ENCODE results near the gene UCK1. TPM values are rescaled to one million over a fixed set of nuclear protein-coding genes. Genes with fewer than 3 reads are reported as not detected.
A peak's percentile ranks its signal among the peaks of the same experiment; 100 is the strongest.

The UCK1 gene
- total and polyA plus RNA-seq, 2 of the 13 experiments (the other 11 are each of a cell fraction or from before 2014, with no cell fraction given), result 11.0 to 24.1 TPM

DNA sequence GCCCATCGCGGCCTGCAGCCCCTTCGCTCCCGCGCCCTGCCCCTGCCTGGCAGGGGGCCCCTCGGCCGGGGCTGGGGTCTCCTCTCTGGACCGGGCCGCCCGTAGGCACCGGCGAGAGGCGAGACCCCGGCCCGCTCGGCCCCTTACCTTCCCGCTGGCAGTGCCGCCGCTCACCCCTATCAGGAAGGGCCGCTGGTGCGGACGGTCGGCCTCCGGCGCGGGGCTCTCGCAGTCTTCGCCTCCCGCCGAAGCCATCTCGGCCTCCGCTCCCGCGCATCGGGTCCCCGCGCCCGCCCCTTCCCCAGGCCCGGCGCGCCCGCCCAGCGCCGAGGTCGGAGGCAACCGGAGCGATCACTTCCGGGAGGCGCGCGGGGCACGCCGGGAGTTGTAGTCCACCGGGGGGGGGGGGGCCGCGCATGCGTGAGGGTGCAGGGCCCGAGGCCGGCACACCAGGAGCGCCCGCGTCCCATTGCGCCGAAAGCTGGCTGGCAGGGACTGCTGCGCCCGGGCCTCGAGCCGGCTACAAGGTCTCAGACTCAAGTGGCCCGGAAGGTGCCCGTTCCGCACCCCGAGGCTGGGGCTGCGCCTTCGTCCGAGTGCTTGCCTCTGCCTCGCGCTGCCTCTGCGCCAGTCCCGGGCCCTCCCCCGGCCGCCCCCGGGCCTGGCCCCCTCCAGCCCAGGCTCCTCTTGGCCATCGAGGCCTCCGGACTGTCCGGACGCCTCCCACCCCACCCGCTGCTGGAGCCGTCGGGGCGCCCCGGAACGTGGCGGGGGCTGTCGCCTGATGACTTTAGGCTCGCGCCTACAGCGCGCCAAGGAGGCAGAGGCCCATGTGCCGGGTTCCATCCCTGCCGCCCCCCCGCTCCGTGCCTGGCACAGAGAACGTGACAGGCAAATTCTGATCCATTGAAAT, at the start of gene UCK1 (continued):
- TF ChIP-seq NFIB (CRISPR knock-in tag; IDR thresholded peaks at IDR 0.05; ENCODE audit: borderline replicate concordance) (no peak), RXRA (CRISPR knock-in tag; IDR thresholded peaks at IDR 0.05) (no peak), ZBTB42 (CRISPR knock-in tag; IDR thresholded peaks at IDR 0.05) (no peak), TGIF2 (CRISPR knock-in tag; IDR thresholded peaks at IDR 0.05) (peak; percentile 38; the same call in 1 of the 2 replicates), PCBP2 (optimal IDR thresholded peaks at IDR 0.05; ENCODE audit: low read depth, low read length, poor library complexity, severe bottlenecking) (no peak), ZSCAN9 (CRISPR knock-in tag; IDR thresholded peaks at IDR 0.05; ENCODE audit: borderline replicate concordance) (no peak), KMT2B (CRISPR knock-in tag; IDR thresholded peaks at IDR 0.05) (no peak), ZFP90 (CRISPR knock-in tag; IDR thresholded peaks at IDR 0.05; ENCODE audit: borderline replicate concordance) (no peak), HOXA7 (CRISPR knock-in tag; IDR thresholded peaks at IDR 0.05) (no peak), RFX3 (CRISPR knock-in tag; IDR thresholded peaks at IDR 0.05) (no peak), MIER2 (CRISPR knock-in tag; IDR thresholded peaks at IDR 0.05) (no peak), AGO1 (IDR thresholded peaks at IDR 0.05; ENCODE audit: low read depth, low read length, poor library complexity, severe bottlenecking) (no peak), ZNF451 (CRISPR knock-in tag; IDR thresholded peaks at IDR 0.05) (no peak), ZNF598 (CRISPR knock-in tag; IDR thresholded peaks at IDR 0.05; ENCODE audit: borderline replicate concordance) (peak; percentile 27; the same call in 1 of the 2 replicates), CCDC6 (CRISPR knock-in tag; IDR thresholded peaks at IDR 0.05) (no peak), NFKB2 (CRISPR knock-in tag; IDR thresholded peaks at IDR 0.05; ENCODE audit: borderline replicate concordance) (no peak; the same call in 1 of the 2 replicates)
- TF ChIP-seq, protein P1, sequence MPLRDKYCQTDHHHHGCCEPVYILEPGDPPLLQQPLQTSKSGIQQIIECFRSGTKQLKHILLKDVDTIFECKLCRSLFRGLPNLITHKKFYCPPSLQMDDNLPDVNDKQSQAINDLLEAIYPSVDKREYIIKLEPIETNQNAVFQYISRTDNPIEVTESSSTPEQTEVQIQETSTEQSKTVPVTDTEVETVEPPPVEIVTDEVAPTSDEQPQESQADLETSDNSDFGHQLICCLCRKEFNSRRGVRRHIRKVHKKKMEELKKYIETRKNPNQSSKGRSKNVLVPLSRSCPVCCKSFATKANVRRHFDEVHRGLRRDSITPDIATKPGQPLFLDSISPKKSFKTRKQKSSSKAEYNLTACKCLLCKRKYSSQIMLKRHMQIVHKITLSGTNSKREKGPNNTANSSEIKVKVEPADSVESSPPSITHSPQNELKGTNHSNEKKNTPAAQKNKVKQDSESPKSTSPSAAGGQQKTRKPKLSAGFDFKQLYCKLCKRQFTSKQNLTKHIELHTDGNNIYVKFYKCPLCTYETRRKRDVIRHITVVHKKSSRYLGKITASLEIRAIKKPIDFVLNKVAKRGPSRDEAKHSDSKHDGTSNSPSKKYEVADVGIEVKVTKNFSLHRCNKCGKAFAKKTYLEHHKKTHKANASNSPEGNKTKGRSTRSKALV (CRISPR knock-in tag; IDR thresholded peaks at IDR 0.05), result no peak
- TF ChIP-seq, protein P2, sequence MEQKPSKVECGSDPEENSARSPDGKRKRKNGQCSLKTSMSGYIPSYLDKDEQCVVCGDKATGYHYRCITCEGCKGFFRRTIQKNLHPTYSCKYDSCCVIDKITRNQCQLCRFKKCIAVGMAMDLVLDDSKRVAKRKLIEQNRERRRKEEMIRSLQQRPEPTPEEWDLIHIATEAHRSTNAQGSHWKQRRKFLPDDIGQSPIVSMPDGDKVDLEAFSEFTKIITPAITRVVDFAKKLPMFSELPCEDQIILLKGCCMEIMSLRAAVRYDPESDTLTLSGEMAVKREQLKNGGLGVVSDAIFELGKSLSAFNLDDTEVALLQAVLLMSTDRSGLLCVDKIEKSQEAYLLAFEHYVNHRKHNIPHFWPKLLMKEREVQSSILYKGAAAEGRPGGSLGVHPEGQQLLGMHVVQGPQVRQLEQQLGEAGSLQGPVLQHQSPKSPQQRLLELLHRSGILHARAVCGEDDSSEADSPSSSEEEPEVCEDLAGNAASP (CRISPR knock-in tag; IDR thresholded peaks at IDR 0.05; ENCODE audit: borderline replicate concordance), result no peak
- TF ChIP-seq, protein P3, sequence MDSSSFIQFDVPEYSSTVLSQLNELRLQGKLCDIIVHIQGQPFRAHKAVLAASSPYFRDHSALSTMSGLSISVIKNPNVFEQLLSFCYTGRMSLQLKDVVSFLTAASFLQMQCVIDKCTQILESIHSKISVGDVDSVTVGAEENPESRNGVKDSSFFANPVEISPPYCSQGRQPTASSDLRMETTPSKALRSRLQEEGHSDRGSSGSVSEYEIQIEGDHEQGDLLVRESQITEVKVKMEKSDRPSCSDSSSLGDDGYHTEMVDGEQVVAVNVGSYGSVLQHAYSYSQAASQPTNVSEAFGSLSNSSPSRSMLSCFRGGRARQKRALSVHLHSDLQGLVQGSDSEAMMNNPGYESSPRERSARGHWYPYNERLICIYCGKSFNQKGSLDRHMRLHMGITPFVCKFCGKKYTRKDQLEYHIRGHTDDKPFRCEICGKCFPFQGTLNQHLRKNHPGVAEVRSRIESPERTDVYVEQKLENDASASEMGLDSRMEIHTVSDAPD (CRISPR knock-in tag; IDR thresholded peaks at IDR 0.05), result no peak
- TF ChIP-seq, protein P4, sequence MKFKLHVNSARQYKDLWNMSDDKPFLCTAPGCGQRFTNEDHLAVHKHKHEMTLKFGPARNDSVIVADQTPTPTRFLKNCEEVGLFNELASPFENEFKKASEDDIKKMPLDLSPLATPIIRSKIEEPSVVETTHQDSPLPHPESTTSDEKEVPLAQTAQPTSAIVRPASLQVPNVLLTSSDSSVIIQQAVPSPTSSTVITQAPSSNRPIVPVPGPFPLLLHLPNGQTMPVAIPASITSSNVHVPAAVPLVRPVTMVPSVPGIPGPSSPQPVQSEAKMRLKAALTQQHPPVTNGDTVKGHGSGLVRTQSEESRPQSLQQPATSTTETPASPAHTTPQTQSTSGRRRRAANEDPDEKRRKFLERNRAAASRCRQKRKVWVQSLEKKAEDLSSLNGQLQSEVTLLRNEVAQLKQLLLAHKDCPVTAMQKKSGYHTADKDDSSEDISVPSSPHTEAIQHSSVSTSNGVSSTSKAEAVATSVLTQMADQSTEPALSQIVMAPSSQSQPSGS (CRISPR knock-in tag; IDR thresholded peaks at IDR 0.05), result 0 out of 2 replicates have a peak, but pooled peaks have one; percentile 24
- TF ChIP-seq, protein P5, sequence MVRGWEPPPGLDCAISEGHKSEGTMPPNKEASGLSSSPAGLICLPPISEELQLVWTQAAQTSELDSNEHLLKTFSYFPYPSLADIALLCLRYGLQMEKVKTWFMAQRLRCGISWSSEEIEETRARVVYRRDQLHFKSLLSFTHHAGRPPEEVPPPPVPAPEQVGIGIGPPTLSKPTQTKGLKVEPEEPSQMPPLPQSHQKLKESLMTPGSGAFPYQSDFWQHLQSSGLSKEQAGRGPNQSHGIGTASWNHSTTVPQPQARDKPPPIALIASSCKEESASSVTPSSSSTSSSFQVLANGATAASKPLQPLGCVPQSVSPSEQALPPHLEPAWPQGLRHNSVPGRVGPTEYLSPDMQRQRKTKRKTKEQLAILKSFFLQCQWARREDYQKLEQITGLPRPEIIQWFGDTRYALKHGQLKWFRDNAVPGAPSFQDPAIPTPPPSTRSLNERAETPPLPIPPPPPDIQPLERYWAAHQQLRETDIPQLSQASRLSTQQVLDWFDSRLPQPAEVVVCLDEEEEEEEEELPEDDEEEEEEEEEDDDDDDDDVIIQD (CRISPR knock-in tag; IDR thresholded peaks at IDR 0.05; ENCODE audit: low read depth), result no peak

Measured in HepG2 (cell line).